Cardiac muscle cell (in vitro differentiated cells and primary cell): Measurements from ENCODE around the gene DPF3. TPM values are rescaled to one million over a fixed set of nuclear protein-coding genes. Genes with fewer than 3 reads are reported as not detected.

ENCODE experiments used
- DNase-seq, 2 donors: peaks; one replicate each; pipeline versions ENCODE4 v3.0.0 to v3.0.0-alpha.2; 2010 to 2017; ENCODE audit warnings: low read depth in 1 of 2, low spot score in 1 of 2
- H3K27ac ChIP-seq: fragments of 200-600 bp; sonication (generic); 2 replicates; pipeline ENCODE4 v1.5.1; 2016
- H3K27me3 ChIP-seq: fragments of 200-600 bp; sonication (generic); 2 replicates; pipeline ENCODE4 v1.6.0; 2016; ENCODE audit warnings: control low read depth
- H3K36me3 ChIP-seq: fragments of 200-600 bp; sonication (generic); 2 replicates; pipeline ENCODE4 v1.5.1; 2016; ENCODE audit warnings: control low read depth
- H3K4me1 ChIP-seq: fragments of 200-600 bp; sonication (generic); 2 replicates; pipeline ENCODE4 v1.8.1; 2017; ENCODE audit warnings: low read depth, mild to moderate bottlenecking, mixed run types
- H3K4me3 ChIP-seq: fragments of 200-600 bp; sonication (generic); 2 replicates; pipeline ENCODE4 v1.5.1; 2016; ENCODE audit warnings: mild to moderate bottlenecking
- H3K9me3 ChIP-seq: fragments of 200-600 bp; sonication (generic); 2 replicates; pipeline ENCODE4 v1.5.1; 2017; ENCODE audit warnings: low read depth, mild to moderate bottlenecking, control low read depth
- CTCF ChIP-seq: IDR thresholded peaks from 2 replicates; pipeline ENCODE4 v1.5.1; 2012; ENCODE audit warnings: low read depth, mild to moderate bottlenecking, low read length
- polyA plus RNA-seq: library from polyadenylated mRNA; unstranded; fragments of >200 nt; fragmentation: Nextera tagmentation; extraction: Ambion mirVana; gene quantifications from 2 replicates; pipeline ENCODE4 v1.2.1, GENCODE V29; 2016
- total RNA-seq: library from RNA; depleted of rRNA; stranded (reverse); fragments of >200 nt; gene quantifications from 2 replicates; pipeline ENCODE4 v1.2.3, GENCODE V29; 2016

The DPF3 gene
- total and polyA plus RNA-seq, 2 experiments from 2014 or later: 25.9 to 84.8 TPM

- H3K4me3 ChIP-seq: no peak overlapping the region
- H3K27me3 ChIP-seq: no peaks in the 10 kb centered on the region
- no peak overlapping the region for H3K27ac ChIP-seq
- TF ChIP-seq CTCF: no peak
- no peaks in the 10 kb centered on the region for H3K9me3 ChIP-seq
- DNase-seq: no peak
- no peaks in the 10 kb centered on the region for H3K36me3 ChIP-seq
- H3K4me1 ChIP-seq: no peaks in the 10 kb centered on the region
Observed at GRCh38 chr14:72594099-72594901, 299.6 kb downstream of the DPF3 start.

- no peaks in the 10 kb centered on the region for H3K27me3 ChIP-seq
- H3K27ac ChIP-seq: no peak overlapping the region
- no peak overlapping the region for H3K4me3 ChIP-seq
- no peak for DNase-seq
- no peaks in the 10 kb centered on the region for H3K4me1 ChIP-seq
- H3K36me3 ChIP-seq: no peaks in the 10 kb centered on the region
- no peaks in the 10 kb centered on the region for H3K9me3 ChIP-seq
- TF ChIP-seq CTCF: no peak
Observed at GRCh38 chr14:72591391-72591790, 302.5 kb downstream of the DPF3 start.

- Histone ChIP-seq H3K36me3 (no peaks in the 10 kb centered on the region), H3K27ac (no peak overlapping the region), H3K9me3 (no peaks in the 10 kb centered on the region), H3K4me3 (no peak overlapping the region), H3K4me1 (no peaks in the 10 kb centered on the region), H3K27me3 (no peaks in the 10 kb centered on the region)
- no peak for TF ChIP-seq CTCF
- no peak for DNase-seq
Observed at GRCh38 chr14:72590577-72590976, 303.3 kb downstream of the DPF3 start.

- TF ChIP-seq CTCF: no peak
- Histone ChIP-seq H3K27ac (no peak overlapping the region), H3K4me1 (no peaks in the 10 kb centered on the region), H3K4me3 (no peak overlapping the region), H3K27me3 (no peaks in the 10 kb centered on the region), H3K9me3 (no peaks in the 10 kb centered on the region), H3K36me3 (no peaks in the 10 kb centered on the region)
- no peak for DNase-seq
Observed at GRCh38 chr14:72589652-72590051, 304.2 kb downstream of the DPF3 start.

GRCh38 chr14:72588521-72588920 lies 305.4 kb downstream of the DPF3 start:
- H3K36me3 ChIP-seq: no peaks in the 10 kb centered on the region
- no peak overlapping the region for H3K27ac ChIP-seq
- H3K4me3 ChIP-seq: no peak overlapping the region
- TF ChIP-seq CTCF: no peak
- H3K9me3 ChIP-seq: no peaks in the 10 kb centered on the region
- H3K4me1 ChIP-seq: no peaks in the 10 kb centered on the region
- H3K27me3 ChIP-seq: no peaks in the 10 kb centered on the region
- no peak for DNase-seq
